ENCODE results near the gene TNS1. TPM values are rescaled to one million over a fixed set of nuclear protein-coding genes. Genes with fewer than 3 reads are reported as not detected.
"Not testable (repeated sequence)": the region's sequence is repeated elsewhere in the genome, so short reads cannot be mapped to it uniquely, and the experiment has no call there.

The TNS1 gene
- total and polyA plus RNA-seq, 2 donors = 191 to 576 TPM

- Histone ChIP-seq H3K4me3 (ENCODE audit: low read depth, low read length) (no peak overlapping the region), H3K4me1 (ENCODE audit: insufficient read depth) (no peaks in the 10 kb centered on the region), H3K27ac (ENCODE audit: low read depth) (no peak overlapping the region), H3K36me3 (ENCODE audit: insufficient read depth) (no peaks in the 10 kb centered on the region)
- no peak for DNase-seq (ENCODE audit: extremely low spot score)
- WGBS = 95% methylated on average over 7 of the region's 7 CpGs
These were observed 23.4 kb upstream of the TNS1 start for GRCh38 chr2:218026244-218026643.

- WGBS = 91% methylated on average over 2 of the region's 2 CpGs
- H3K4me3 ChIP-seq (ENCODE audit: low read depth, low read length) = no peak overlapping the region
- no peaks in the 10 kb centered on the region for H3K36me3 ChIP-seq (ENCODE audit: insufficient read depth)
- no peak for DNase-seq (ENCODE audit: extremely low spot score)
- H3K4me1 ChIP-seq (ENCODE audit: insufficient read depth) = no peaks in the 10 kb centered on the region
- no peak overlapping the region for H3K27ac ChIP-seq (ENCODE audit: low read depth)
These were observed 22.1 kb upstream of the TNS1 start for GRCh38 chr2:218024871-218025270.

GRCh38 chr2:218024336-218024735 is 21.5 kb upstream of the TNS1 start:
- no peak for DNase-seq (ENCODE audit: extremely low spot score)
- H3K27ac ChIP-seq (ENCODE audit: low read depth) = no peak overlapping the region
- H3K4me3 ChIP-seq (ENCODE audit: low read depth, low read length) = no peak overlapping the region
- no peaks in the 10 kb centered on the region for H3K4me1 ChIP-seq (ENCODE audit: insufficient read depth)
- H3K36me3 ChIP-seq (ENCODE audit: insufficient read depth) = no peaks in the 10 kb centered on the region
- 79% methylated on average over 2 of the region's 2 CpGs for WGBS

GRCh38 chr2:218023636-218024035 is 20.8 kb upstream of the TNS1 start:
- Histone ChIP-seq H3K4me3 (ENCODE audit: low read depth, low read length) (no peak overlapping the region), H3K27ac (ENCODE audit: low read depth) (no peak overlapping the region), H3K36me3 (ENCODE audit: insufficient read depth) (no peaks in the 10 kb centered on the region), H3K4me1 (ENCODE audit: insufficient read depth) (no peaks in the 10 kb centered on the region)
- DNase-seq (ENCODE audit: extremely low spot score) = no peak
- WGBS = 68% methylated on average over 3 of the region's 3 CpGs

GRCh38 chr2:218022851-218023530 is 20.2 kb upstream of the TNS1 start:
- no peaks in the 10 kb centered on the region for H3K4me1 ChIP-seq (ENCODE audit: insufficient read depth)
- no peak for DNase-seq (ENCODE audit: extremely low spot score)

GRCh38 chr2:218022131-218022850 is 19.5 kb upstream of the TNS1 start:
- Histone ChIP-seq H3K4me1 (ENCODE audit: insufficient read depth) (no peaks in the 10 kb centered on the region), H3K4me3 (ENCODE audit: low read depth, low read length) (no peak overlapping the region), H3K36me3 (ENCODE audit: insufficient read depth) (no peaks in the 10 kb centered on the region), H3K27ac (ENCODE audit: low read depth) (no peak overlapping the region)
- DNase-seq (ENCODE audit: extremely low spot score) = no peak
- WGBS = 92% methylated on average over 10 of the region's 10 CpGs

More at GRCh38 chr2:218022851-218023530, 20.2 kb upstream of the TNS1 start:
- WGBS = 94% methylated on average over 7 of the region's 7 CpGs
- Histone ChIP-seq H3K27ac (ENCODE audit: low read depth) (no peak overlapping the region), H3K4me3 (ENCODE audit: low read depth, low read length) (no peak overlapping the region), H3K36me3 (ENCODE audit: insufficient read depth) (no peaks in the 10 kb centered on the region)

DNA sequence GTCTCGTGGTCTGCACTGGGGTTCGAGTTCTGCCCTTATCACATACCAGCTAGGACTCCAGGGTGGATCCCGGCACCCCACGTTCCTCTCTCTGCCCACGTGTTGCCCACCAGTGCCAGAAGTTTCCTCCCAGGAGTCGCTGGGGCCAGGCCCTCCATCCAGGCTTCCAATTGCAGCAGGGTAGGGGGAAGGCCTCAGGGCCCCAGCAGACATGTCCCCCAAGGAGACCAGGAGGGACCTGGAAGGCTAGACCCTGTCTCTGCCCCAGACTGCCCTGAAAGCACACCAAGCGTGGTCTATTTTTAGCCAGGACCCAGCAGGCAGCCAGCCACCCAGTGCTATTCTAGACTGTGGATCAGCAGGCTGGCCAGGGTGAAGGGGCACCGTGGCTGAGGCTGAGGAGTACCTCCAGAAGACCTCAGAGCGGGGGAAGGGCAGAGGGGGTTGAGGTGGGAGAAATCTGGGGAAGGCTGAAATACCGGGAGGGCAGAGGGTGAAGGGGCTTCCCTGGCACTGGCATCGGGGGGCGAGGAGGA is 18.8 kb upstream of the TNS1 start:
- H3K27ac ChIP-seq (ENCODE audit: low read depth) = no peak overlapping the region

GRCh38 chr2:218020966-218021535 is 18.3 kb upstream of the TNS1 start:
- Histone ChIP-seq H3K4me1 (ENCODE audit: insufficient read depth) (no peaks in the 10 kb centered on the region), H3K27ac (ENCODE audit: low read depth) (no peak overlapping the region), H3K36me3 (ENCODE audit: insufficient read depth) (no peaks in the 10 kb centered on the region), H3K4me3 (ENCODE audit: low read depth, low read length) (no peak overlapping the region)
- WGBS = 91% methylated on average over 6 of the region's 6 CpGs
- DNase-seq (ENCODE audit: extremely low spot score) = no peak

More for the DNA sequence above, 18.8 kb upstream of the TNS1 start:
- no peaks in the 10 kb centered on the region for H3K4me1 ChIP-seq (ENCODE audit: insufficient read depth)
- H3K4me3 ChIP-seq (ENCODE audit: low read depth, low read length) = no peak overlapping the region
- DNase-seq (ENCODE audit: extremely low spot score) = no peak
- H3K36me3 ChIP-seq (ENCODE audit: insufficient read depth) = no peaks in the 10 kb centered on the region
- WGBS = 87% methylated on average over 12 of the region's 12 CpGs

DNA sequence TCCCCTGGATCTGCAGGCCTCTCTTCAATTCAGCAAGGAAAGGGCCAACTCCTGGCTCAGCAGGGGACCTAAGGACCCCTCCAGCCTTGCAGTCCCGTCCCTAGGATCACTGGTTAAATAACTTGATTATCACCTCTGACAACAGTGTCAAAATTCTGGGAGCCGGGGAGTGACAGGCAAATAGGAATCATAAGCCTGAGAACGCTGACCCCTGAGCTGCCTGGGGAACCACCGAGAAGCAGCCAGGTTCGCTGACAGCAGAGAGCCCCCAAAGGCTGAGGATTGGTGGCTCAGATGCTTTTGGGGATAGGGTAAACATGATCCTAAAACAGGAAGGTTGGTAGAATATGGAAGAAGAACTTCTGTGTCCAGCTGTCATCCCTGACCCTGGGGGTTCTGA is 17.5 kb upstream of the TNS1 start:
- Histone ChIP-seq H3K4me1 (ENCODE audit: insufficient read depth) (no peaks in the 10 kb centered on the region), H3K4me3 (ENCODE audit: low read depth, low read length) (no peak overlapping the region), H3K27ac (ENCODE audit: low read depth) (no peak overlapping the region), H3K36me3 (ENCODE audit: insufficient read depth) (no peaks in the 10 kb centered on the region)
- no peak for DNase-seq (ENCODE audit: extremely low spot score)
- 98% methylated on average over 5 of the region's 5 CpGs for WGBS

DNA sequence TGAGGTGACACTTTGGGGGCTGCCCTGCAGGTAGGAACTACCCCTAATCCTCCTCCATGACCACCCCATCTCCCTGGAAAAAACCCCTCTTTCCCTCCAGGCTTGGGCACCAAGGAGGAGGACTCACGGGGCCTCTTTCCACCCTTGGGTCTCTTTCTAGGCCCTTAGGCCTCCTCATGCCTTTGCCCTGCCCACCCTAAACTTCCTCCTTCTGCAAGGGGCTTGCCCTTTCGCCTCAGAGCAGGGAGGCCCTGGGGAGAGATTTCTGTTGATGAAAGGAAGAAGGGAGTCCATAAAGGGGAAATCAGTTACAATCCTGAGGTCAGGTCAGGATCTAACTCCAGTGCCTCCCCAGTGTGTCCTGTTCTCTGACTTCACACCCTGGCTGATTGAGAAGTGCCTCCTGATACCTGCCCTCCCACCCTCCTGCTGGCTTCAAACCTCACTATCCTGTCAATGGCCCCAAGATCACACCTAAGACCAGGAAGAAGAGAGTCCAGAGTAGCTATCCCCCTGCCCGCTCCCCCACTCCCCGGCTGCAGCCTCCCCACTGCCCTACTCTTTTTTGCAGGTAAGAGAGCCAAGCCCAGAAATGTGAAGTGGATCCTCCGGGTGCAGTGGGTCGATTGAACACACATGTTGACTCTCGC is 16.7 kb upstream of the TNS1 start:
- Histone ChIP-seq H3K4me3 (ENCODE audit: low read depth, low read length) (no peak overlapping the region), H3K36me3 (ENCODE audit: insufficient read depth) (no peaks in the 10 kb centered on the region), H3K27ac (ENCODE audit: low read depth) (no peak overlapping the region), H3K4me1 (ENCODE audit: insufficient read depth) (no peaks in the 10 kb centered on the region)
- 88% methylated on average over 7 of the region's 7 CpGs for WGBS
- no peak for DNase-seq (ENCODE audit: extremely low spot score)

DNA sequence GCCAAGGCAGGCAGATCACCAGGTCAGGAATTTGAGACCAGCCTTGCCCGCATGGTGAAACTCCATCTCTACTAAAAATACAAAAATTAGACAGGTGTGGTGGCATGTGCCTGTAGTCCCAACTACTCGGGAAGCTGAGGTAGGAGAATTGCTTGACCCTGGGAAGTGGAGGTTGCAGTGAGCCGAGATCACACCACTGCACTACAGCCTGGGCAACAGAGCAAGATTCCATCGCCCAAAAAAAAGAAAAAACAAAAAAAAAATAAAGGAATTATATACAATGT is 16.0 kb upstream of the TNS1 start:
- not testable (repeated sequence) for H3K36me3 ChIP-seq (ENCODE audit: insufficient read depth); DNase-seq (ENCODE audit: extremely low spot score); H3K4me3 ChIP-seq (ENCODE audit: low read depth, low read length); H3K27ac ChIP-seq (ENCODE audit: low read depth); H3K4me1 ChIP-seq (ENCODE audit: insufficient read depth)
- WGBS = 93% methylated on average over 4 of the region's 4 CpGs

GRCh38 chr2:218017211-218018053 is 14.6 kb upstream of the TNS1 start:
- H3K36me3 ChIP-seq (ENCODE audit: insufficient read depth) = no peaks in the 10 kb centered on the region
- H3K4me1 ChIP-seq (ENCODE audit: insufficient read depth) = no peaks in the 10 kb centered on the region
- no peak overlapping the region for H3K27ac ChIP-seq (ENCODE audit: low read depth)
- no peak overlapping the region for H3K4me3 ChIP-seq (ENCODE audit: low read depth, low read length)
- DNase-seq (ENCODE audit: extremely low spot score) = no peak
- 74% methylated on average over 7 of the region's 7 CpGs for WGBS

GRCh38 chr2:218016810-218017209 is 14.0 kb upstream of the TNS1 start:
- H3K4me1 ChIP-seq (ENCODE audit: insufficient read depth) = no peaks in the 10 kb centered on the region
- DNase-seq (ENCODE audit: extremely low spot score) = no peak
- H3K36me3 ChIP-seq (ENCODE audit: insufficient read depth) = no peaks in the 10 kb centered on the region
- no peak overlapping the region for H3K4me3 ChIP-seq (ENCODE audit: low read depth, low read length)
- WGBS = 95% methylated on average over 4 of the region's 4 CpGs
- no peak overlapping the region for H3K27ac ChIP-seq (ENCODE audit: low read depth)

All from urinary bladder (tissue), 4 donors.